Measurements from ENCODE around the gene ZNF524. TPM values are rescaled to one million over a fixed set of nuclear protein-coding genes. Genes with fewer than 3 reads are reported as not detected.

Gene ZNF524
- total RNA-seq, 1 donor from 2014 or later, result 20.1 TPM

DNA sequence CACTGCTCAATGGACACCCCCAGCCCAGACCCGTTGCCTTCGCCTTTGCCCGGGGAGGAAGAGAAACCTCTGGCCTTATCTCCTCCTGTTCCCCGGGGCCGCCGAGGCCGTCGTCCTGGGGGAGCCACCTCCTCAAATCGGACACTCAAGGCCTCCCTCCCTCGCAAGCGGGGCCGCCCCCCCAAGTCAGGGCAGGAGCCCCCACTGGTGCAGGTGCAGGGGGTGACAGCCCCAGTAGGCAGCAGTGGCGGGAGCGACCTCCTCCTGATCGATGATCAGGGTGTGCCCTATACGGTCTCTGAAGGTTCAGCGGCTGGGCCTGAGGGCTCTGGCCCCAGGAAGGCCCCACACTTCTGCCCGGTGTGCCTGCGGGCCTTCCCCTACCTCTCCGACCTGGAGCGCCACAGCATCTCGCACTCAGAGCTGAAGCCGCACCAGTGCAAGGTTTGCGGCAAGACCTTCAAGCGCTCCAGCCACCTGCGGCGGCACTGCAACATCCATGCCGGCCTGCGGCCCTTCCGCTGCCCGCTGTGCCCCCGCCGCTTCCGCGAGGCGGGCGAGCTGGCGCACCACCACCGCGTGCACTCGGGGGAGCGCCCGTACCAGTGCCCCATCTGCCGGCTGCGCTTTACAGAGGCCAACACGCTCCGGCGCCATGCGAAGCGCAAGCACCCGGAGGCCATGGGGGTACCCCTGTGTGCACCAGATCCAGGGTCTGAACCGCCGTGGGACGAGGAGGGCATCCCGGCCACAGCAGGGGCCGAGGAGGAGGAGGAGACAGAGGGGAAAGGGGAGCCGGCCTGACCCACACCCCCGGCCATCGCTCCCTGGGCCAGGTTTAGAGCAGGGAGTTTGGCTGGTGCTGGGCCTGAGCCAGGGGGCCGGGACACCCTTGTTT, 2.3 kb downstream of the ZNF524 start:
- ATAC-seq, result no peak

DNA sequence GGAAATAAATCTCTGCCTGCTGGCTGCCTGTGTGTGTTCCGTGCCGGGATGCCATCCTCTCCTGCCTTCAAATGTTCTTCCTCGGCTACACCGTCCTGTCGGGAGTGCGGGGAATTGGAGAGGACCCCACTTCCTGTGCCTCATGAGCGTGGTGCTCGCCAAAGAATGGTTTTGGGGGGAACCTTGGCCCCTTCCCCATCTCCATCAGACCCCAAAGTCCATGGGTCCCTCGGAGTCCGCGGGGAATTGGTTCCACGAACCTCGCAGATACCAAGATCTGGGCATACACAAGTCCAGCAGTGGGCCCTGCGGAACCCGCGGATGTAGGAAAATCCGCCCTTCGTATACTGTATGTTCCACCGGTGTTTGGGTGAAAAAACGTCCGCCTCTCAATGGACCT, 3.0 kb downstream of the ZNF524 start:
- ATAC-seq, result no peak

DNA sequence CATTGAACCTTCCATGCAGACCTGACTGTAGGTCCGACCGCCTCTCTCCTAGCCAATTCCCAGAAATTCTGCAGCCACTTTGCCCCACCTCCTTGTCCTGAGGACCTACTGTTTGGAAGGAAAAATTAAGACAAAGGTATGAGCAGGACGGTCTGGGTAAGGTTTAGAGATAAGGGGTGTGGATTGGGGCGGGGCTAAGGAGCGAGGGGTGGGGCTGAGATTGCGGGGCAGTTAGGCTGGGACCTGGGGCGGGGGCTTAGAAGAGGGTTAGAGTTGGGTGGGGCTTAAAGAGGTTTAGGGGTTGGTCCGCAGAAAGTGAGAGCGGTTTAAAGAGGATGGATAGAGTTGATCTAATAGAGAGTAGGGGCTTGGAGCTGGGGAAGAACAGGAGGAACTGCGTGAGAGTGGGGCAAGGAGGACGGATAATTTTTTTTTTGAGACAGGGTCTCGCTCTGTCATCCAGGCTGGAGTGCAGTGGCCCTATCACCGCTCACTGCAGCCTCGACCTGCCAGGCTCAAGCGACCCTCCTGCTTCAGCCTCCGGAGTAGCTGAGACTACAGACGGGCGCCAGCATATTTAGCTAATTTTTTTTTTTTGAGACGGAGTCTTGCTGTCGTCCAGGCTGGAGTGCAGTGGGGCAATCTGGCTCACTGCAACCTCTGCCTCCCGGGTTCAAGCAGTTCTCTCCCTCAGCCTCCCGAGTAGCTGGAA, 3.6 kb downstream of the ZNF524 start:
- ATAC-seq, result no peak

DNA sequence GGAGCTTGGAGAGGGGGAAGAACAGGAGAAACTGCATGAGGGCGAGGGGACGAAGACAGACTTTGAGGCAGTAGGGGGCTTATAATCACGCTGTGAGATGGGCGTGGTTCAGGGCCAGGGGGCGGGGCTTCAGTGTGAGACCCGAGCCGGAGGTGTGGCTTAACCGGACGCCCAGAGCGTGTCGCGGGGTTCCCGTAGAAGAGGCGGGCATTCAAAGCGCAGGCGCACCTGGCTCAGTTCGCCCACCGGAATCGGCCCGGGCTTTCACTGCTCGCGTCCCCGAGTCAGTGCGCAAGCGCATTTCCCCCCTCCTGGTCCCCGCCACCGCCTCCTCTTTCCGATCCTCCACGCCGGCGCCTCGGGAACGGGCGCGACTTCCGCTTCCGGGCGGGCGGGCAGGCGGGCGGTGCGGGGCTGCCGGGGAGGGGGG, 5.1 kb downstream of the ZNF524 start:
- peak; percentile 73 for ATAC-seq

DNA sequence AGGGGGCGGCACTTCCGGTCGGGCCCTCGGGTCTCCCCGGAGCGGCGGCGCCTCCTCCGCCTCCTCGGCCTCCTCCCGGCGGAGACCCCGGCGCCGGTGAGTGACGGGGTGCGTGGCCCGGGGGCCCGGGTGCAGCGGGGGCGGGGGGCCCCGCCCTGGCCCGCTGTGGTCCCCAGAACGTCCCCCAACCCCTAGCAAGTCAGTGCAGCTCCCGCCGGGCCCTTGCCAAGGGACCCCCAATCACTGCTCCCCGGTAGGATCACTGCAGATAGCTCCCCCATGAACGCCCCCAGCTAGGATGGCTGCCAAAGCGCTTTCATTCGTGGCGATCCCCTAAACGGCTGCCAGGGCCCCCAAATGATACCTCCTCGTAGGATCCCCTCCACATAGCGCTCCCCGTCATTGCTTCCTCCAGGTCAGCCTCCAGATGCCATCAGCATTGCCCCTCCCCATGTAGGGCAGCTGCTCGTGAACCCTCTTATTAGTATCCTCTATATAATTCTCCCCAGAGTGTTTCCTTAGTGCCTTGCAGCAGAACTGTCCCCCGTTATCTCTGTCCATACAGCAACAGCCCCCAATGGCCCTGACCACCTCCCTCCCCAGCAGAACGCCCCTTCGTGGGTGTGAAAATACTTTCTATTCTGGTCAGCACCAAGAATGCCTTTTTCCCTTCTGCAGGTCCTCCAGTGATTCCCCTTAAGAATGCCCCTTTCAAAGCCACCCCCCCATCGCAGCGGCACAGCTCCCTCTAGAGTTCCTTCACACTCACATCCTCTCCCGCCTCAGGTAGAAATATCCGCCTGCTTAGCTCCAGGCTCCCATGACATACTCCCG, 5.8 kb downstream of the ZNF524 start, which contains the start of gene ZNF865:
Gene ZNF865, plus strand, starts transcription at position 11 of the 834 bp plus-strand sequence. CDS start 7,972 bp downstream, outside the sequence.
- peak; percentile 57 for ATAC-seq

DNA sequence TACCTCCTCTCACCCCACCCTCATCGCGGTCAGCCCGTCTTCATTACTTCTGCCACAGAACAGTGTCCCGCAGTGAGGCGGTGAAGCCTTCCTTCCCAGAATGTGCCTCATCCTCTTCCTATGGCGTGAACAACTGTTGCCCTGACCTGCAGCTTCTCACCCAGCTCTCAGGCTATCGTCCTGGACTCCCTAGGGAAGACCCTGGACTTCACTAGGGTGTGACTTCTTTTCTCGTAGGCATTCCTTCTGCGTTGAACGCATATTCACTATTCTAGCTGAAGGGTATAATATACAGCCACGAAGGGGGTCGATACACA, 6.3 kb downstream of the ZNF524 start:
- no peak for ATAC-seq

DNA sequence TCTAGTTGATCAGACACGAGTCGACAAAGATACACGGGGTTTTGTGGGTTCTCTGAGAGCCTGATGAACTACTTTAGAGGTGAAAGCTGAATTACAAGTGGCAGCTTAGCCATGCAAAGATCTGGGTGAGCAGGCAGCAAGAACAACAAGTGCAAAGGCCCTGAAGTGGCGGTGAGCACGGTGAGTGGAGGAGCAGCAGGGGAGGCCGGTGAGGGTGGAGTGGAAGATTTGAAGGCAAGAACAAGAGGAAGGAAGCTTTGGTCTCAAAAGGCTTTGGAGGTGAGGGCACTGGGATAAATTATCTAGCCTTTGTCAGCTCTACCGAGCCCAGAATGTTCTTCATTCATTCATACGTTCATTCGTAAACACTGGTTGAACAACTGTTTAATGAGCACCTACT, 6.7 kb downstream of the ZNF524 start:
- no peak for ATAC-seq

DNA sequence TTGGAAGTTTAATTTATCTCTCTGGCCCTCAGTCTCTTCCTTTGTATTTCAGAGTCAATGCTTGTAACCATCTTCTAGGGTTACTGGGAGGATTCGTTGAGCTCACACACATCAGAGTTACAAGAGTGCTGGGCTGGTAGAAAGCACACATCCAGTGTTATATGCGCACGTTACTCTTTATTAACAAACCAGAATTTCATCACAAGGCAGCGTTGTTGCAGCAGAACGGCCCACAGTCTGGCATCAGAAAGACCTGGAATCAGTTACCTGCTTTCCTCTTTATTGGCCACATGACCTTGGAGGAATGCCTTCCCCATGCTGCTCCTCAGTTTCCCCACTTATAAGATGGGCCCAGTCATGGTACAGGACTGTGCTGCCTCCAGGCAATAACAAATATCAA, 9.2 kb downstream of the ZNF524 start:
- no peak for ATAC-seq

DNA sequence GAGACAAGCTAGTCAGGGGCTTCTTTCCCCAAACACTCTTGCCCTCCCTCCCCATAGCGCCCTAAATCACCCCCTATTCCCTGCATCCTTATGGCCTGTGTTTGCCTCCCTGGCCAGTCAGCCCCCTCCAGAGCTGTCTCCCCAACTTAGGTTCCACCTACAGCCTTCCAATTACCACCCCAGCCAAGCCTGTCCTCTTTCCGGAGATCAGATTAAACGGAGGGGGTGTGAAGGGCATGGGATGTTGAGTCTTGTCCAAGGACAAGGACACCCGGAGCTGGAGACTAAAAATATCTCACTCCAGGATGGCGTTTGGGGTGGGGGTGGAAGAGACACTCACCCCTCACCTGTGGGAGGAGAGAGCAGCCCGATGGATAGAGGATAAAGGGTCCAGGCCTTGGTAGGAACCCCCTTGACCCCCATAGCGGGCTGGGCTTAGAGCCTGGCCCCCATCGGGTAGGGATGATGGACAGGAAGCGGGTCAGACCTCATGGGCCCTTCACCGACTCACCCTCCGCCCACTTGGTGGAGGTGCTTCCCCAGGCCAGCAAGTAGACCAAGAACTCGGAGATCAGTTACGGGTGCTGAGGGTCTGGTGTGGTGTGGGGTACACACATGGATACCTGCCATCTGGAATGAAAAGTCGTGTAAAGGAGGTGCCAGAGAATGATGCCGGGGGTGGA, 11.4 kb downstream of the ZNF524 start:
- no peak for ATAC-seq

DNA sequence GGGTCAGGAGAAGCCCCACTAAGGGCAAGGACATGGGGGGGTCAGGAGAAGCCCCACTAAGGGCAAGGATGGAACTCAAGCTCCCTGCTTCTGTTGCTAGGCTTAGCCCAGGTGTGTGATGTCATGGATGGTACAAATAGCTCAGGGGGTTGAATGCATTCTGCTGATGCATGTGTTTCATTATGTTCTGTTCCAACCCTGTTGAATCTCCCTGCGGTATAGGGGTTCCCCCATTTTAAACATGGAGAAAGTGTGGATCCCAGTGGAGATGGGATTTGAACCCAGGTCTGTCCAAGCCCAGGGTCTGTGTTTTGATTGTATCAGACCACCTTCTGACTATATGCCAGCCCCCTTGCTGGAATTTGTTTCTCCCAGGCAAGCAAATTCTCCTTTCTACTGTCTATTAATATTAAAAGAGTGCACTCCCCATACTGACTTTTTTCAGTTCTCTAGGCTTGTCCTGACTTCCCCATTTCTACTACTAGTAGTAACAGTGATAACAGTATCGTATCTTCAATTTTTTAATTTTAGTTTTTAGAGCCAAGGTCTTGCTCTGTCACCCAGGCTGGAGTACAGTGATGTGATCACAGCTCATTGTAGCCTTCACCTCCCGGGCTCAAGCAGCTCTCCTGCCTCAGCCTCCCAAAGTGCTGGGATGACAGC, 12.0 kb downstream of the ZNF524 start:
- no peak for ATAC-seq

DNA sequence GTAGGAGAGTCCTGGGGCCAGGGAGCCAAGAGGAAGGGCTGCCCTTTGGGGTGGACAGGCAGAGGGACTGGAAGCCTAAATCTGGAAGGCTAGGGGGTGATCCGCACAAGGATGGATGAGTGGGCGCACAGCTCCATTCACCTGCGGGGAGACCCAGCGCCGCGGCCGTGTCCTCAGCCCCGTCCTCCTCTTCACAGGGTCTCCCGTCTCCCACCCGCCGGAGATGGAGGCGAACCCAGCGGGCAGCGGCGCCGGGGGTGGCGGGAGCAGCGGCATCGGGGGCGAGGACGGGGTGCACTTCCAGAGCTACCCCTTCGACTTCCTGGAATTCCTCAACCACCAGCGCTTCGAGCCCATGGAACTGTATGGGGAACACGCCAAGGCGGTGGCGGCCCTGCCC, 13.3 kb downstream of the ZNF524 start:
- ATAC-seq, result no peak

DNA sequence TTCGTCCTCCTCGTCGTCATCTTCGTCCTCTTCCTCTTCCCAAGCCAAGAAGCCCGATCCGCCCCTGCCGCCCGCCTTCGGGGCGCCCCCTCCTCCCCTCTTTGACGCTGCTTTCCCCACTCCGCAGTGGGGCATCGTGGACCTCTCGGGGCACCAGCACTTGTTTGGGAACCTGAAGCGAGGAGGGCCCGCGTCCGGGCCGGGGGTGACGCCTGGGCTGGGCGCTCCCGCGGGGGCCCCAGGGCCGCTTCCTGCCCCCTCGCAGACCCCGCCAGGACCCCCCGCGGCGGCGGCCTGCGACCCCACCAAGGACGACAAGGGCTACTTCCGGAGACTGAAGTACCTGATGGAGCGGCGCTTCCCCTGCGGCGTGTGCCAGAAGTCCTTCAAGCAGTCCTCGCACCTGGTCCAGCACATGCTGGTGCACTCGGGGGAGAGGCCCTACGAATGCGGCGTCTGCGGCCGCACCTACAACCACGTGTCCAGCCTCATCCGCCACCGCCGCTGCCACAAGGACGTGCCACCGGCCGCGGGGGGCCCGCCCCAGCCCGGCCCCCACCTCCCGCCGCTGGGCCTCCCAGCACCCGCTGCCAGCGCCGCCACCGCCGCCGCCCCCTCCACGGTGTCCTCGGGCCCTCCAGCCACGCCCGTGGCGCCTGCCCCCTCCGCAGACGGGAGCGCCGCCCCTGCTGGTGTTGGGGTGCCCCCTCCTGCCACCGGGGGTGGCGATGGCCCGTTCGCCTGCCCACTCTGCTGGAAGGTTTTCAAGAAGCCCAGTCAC, 14.0 kb downstream of the ZNF524 start:
- ATAC-seq, result no peak

DNA sequence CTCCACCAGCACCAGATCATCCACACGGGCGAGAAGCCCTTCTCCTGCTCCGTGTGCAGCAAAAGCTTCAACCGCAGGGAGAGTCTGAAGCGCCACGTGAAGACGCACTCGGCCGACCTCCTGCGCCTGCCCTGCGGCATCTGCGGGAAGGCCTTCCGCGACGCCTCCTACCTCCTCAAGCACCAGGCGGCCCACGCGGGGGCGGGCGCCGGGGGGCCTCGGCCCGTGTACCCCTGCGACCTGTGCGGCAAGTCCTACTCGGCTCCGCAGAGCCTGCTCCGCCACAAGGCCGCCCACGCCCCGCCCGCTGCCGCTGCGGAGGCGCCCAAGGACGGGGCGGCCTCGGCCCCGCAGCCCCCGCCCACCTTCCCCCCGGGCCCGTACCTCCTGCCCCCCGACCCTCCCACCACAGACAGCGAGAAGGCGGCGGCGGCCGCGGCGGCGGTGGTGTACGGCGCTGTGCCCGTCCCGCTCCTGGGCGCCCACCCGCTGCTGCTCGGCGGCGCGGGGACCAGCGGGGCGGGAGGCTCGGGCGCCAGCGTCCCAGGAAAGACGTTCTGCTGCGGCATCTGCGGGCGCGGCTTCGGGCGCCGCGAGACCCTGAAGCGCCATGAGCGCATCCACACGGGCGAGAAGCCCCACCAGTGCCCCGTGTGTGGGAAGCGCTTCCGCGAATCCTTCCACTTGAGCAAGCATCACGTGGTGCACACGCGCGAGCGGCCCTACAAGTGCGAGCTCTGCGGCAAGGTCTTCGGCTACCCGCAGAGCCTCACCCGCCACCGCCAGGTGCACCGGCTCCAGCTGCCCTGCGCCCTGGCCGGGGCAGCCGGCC, 14.8 kb downstream of the ZNF524 start:
- ATAC-seq, result no peak

DNA sequence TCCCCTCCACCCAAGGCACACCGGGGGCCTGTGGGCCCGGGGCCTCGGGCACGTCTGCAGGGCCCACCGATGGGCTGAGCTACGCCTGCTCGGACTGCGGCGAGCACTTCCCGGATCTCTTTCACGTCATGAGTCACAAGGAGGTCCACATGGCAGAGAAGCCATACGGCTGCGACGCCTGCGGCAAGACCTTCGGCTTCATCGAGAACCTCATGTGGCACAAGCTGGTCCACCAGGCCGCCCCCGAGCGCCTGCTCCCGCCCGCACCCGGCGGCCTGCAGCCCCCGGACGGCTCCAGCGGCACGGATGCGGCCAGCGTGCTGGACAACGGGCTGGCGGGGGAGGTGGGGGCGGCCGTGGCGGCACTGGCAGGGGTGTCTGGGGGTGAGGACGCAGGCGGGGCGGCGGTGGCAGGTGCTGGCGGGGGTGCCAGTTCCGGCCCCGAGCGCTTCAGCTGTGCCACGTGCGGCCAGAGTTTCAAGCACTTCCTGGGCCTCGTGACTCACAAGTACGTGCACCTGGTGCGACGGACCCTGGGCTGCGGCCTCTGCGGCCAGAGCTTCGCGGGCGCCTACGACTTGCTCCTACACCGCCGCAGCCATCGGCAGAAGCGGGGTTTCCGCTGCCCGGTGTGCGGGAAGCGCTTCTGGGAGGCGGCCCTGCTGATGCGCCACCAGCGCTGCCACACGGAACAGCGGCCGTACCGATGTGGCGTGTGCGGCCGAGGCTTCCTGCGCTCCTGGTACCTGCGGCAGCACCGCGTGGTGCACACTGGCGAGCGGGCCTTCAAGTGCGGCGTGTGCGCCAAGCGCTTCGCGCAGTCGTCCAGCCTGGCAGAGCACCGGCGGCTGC, 15.7 kb downstream of the ZNF524 start:
- ATAC-seq, result no peak

DNA sequence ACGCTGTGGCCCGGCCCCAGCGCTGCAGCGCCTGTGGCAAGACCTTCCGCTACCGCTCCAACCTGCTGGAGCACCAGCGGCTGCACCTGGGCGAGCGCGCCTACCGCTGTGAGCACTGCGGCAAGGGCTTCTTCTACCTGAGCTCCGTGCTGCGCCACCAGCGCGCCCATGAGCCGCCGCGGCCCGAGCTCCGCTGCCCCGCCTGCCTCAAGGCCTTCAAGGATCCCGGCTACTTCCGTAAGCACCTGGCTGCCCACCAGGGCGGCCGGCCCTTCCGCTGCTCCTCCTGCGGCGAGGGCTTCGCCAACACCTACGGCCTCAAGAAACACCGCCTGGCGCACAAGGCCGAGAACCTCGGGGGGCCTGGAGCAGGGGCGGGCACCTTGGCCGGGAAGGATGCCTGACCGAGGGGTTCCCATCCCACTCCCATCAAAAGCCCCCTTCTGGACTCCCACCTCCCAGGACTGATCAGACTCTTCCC, 16.3 kb downstream of the ZNF524 start:
- no peak for ATAC-seq

DNA sequence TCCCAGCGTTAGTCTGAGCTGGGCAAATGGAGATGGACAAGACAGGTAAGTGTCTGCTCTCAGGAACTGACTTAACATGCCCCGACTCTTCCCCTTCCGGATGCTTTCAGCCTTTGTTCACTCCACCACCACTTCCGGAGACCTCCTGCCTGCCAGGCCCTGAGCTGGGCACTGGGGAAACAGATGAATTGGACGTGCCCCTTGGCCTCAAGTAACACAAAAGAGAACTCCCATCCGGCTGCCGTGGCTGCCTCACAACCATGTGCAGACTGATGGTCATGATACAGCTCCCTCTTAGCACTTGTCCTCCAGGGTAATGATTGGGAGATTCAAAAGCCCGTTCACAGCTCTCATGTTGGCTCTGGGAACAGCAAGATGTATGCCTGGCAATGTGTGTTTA, 17.3 kb downstream of the ZNF524 start:
- no peak for ATAC-seq

DNA sequence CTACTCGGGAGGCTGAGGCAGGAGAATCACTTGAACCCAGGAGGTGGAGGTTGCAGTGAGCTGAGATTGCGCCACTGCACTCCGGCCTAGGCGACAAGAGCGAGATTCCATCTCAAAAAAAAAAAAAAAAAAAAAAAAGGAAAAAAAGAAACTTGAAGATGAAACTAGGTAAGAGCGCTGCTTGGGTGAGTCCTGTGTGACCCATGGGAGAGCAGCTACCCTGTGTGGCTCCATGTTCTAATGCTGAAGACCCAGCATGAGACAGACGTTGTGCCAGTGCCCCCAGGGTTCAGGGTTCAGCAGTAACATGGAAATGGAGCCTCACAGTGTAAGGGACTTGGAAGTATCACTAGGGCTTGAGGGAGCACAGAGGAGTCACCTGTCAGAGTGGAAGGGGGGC, 18.3 kb downstream of the ZNF524 start:
- ATAC-seq, result no peak

DNA sequence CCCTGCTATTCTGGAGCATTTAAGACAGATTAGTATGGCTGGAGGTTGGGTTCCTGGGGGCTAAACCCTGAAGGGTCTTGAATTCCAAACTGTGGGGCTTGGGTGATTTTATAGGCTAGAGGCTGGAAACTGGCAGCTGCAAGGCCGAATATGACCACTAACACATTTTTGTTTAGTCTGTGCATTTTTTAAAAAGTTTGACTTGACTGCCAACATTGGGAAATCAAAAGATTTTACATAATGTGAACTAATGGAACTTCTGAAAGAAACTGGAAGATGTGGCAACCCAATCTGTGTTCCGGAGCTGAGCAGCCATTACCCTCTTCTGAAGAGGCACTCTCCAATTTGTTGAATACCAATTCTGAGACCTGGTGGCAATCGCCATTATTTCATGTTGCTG, 19.2 kb downstream of the ZNF524 start:
- no peak for ATAC-seq

All from esophagus mucosa (tissue), 1 donor.